NCI-H1694 treated with DMSO at 0.1 percent for 48 hours (cell line): Measurements from ENCODE around the gene PHF21B.

Experiments
- DNase-seq: peaks from one replicate; lab custom pipeline; 2025; lab: John Stamatoyannopoulos, UW

Gene PHF21B

GRCh38 chr22:44840611-44841322 lies 169.0 kb downstream of the PHF21B start:
- DNase-seq = no peak

- DNase-seq = no peak
Observed at GRCh38 chr22:44839721-44840120, 170.1 kb downstream of the PHF21B start.

GRCh38 chr22:44839061-44839460 lies 170.7 kb downstream of the PHF21B start:
- no peak for DNase-seq

- peak; percentile 9 for DNase-seq
Observed at GRCh38 chr22:44838316-44839016, 171.3 kb downstream of the PHF21B start.

- DNase-seq = no peak
Observed at GRCh38 chr22:44837481-44837880, 172.3 kb downstream of the PHF21B start.

- DNase-seq = no peak
Observed at GRCh38 chr22:44834065-44834464, 175.7 kb downstream of the PHF21B start.

- no peak for DNase-seq
Observed at GRCh38 chr22:44831885-44832284, 177.9 kb downstream of the PHF21B start.
